Large intestine (tissue), 3 donors: ENCODE data around the gene ANKRD42. TPM values are rescaled to one million over a fixed set of nuclear protein-coding genes. Genes with fewer than 3 reads are reported as not detected.
"Not testable (repeated sequence)": the region's sequence is repeated elsewhere in the genome, so short reads cannot be mapped to it uniquely, and the experiment has no call there.

Source experiments
- DNase-seq, 2 donors: peaks; one replicate each; pipeline versions ENCODE4 v3.0.0 to v3.0.0-alpha.2; 2013
- H3K27ac ChIP-seq: one replicate; pipeline ENCODE4 v1.5.1; 2013; ENCODE audit warnings: low read length
- H3K27me3 ChIP-seq: 2 replicates; pipeline ENCODE4 v1.6.1; 2013; ENCODE audit warnings: low read length; ENCODE audit not compliant: control insufficient read depth, insufficient read depth
- H3K36me3 ChIP-seq: 2 replicates; pipeline ENCODE4 v1.6.1; 2013; ENCODE audit warnings: low read length; ENCODE audit not compliant: control insufficient read depth, insufficient read depth
- H3K4me1 ChIP-seq: one replicate; pipeline ENCODE4 v1.6.1; 2013; ENCODE audit warnings: low read length; ENCODE audit not compliant: control insufficient read depth, insufficient read depth
- H3K4me3 ChIP-seq: one replicate; pipeline ENCODE4 v1.5.1; 2013; ENCODE audit warnings: low read length
- H3K9me3 ChIP-seq: one replicate; pipeline ENCODE4 v1.6.1; 2013; ENCODE audit warnings: mild to moderate bottlenecking, low read depth, low read length, moderate library complexity; ENCODE audit not compliant: control insufficient read depth
- WGBS: methylation state at CpG from one replicate; pipeline ENCODE4 v1.1.5; 2013; ENCODE audit warnings: low lambda C conversion rate; ENCODE audit not compliant: insufficient coverage; 5-methylcytosine and 5-hydroxymethylcytosine counted together
- polyA plus RNA-seq: library from polyadenylated mRNA; unstranded; fragments of 120-200 nt; gene quantifications from one replicate; pipeline ENCODE4 v1.2.1, GENCODE V29; 2013

ANKRD42 gene
- polyA plus RNA-seq, 1 donor, result 9.4 TPM

GRCh38 chr11:83195143-83195466, 1.6 kb downstream of the ANKRD42 start:
- WGBS, result no CpG with 5 or more reads among the region's 4 CpGs
- H3K4me3 ChIP-seq, result peak overlapping the region; percentile 81
- peaks cover 20% of the 10 kb centered on the region for H3K36me3 ChIP-seq
- peaks cover 5% of the 10 kb centered on the region for H3K4me1 ChIP-seq
- H3K27me3 ChIP-seq, result no peaks in the 10 kb centered on the region
- DNase-seq, result peak in 1 of 2 donors; percentile 37
- peak overlapping the region; percentile 91 for H3K27ac ChIP-seq
- no peaks in the 10 kb centered on the region for H3K9me3 ChIP-seq

DNA sequence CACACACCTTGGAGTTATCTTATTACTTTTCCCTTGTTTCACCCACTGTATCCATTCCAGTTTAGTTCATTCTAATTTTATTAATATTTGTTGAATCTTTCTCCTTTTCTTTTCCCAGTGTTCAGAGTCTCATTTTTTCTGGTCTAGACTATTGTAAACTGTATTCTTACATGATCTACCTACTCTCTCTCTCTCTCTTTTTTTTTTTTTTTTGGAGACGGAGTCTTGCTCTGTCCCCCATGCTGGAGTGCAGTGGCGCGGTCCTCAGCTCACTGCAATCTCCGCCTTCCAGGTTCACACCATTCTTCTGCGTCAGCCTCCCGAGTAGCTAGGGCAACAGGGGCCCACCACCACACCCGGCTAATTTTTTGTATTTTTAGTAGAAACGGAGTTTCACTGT, 2.1 kb downstream of the ANKRD42 start:
- H3K9me3 ChIP-seq, result no peaks in the 10 kb centered on the region
- no peak overlapping the region for H3K4me3 ChIP-seq
- H3K27me3 ChIP-seq, result no peaks in the 10 kb centered on the region
- peaks cover 14% of the 10 kb centered on the region for H3K36me3 ChIP-seq
- no peak overlapping the region for H3K27ac ChIP-seq
- WGBS, result 100% methylated on average over 1 of the region's 8 CpGs
- H3K4me1 ChIP-seq, result peaks cover 5% of the 10 kb centered on the region
- DNase-seq, result no peak

- no peak for DNase-seq
- 92% methylated on average over 1 of the region's 1 CpG for WGBS
- Histone ChIP-seq H3K4me1 (peaks cover 2% of the 10 kb centered on the region), H3K27ac (no peak overlapping the region), H3K9me3 (no peaks in the 10 kb centered on the region), H3K36me3 (peaks cover 6% of the 10 kb centered on the region), H3K4me3 (no peak overlapping the region), H3K27me3 (no peaks in the 10 kb centered on the region)
These were observed 6.5 kb downstream of the ANKRD42 start for GRCh38 chr11:83200035-83200434.

- Histone ChIP-seq H3K27ac (no peak overlapping the region), H3K4me3 (no peak overlapping the region), H3K27me3 (no peaks in the 10 kb centered on the region), H3K9me3 (no peaks in the 10 kb centered on the region), H3K4me1 (no peaks in the 10 kb centered on the region), H3K36me3 (peaks cover 15% of the 10 kb centered on the region)
- DNase-seq, result no peak
- no CpG with 5 or more reads among the region's 3 CpGs for WGBS
These were observed 12.2 kb downstream of the ANKRD42 start for GRCh38 chr11:83205608-83206185.

GRCh38 chr11:83206221-83206620, 12.7 kb downstream of the ANKRD42 start:
- H3K9me3 ChIP-seq, result no peaks in the 10 kb centered on the region

DNA sequence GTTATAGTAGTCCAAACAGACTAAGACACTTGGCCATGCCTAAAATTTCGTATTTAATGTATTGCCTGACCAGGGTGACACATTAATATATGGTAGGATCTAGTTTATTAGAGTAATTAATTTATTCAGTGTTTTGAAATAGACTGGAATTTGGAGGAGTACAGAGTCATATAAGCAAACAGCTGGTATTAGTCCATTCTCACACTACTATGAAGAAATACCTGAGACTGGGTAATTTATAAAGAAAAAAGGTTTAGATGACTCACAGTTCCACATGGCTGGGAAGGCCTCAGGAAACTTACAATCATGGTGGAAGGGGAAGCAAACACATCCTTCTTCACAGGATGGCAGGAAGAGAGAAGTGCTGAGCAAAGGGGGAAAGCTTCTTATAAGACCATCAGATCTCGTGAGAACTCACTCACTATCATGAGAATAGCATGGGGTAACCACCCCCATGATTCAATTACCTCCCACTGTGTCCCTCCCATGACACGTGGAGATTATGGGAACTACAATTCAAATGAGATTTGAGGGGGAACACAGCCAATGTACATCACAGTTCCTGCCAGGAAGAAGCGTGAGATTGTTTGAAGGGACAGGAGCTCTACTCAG, 13.4 kb downstream of the ANKRD42 start:
- H3K9me3 ChIP-seq, H3K27me3 ChIP-seq, H3K27ac ChIP-seq, H3K4me3 ChIP-seq, DNase-seq, H3K4me1 ChIP-seq: not testable (repeated sequence)
- H3K36me3 ChIP-seq, result peaks cover 18% of the 10 kb centered on the region
- 100% methylated on average over 2 of the region's 4 CpGs for WGBS

More at GRCh38 chr11:83206221-83206620, 12.7 kb downstream of the ANKRD42 start:
- no peak for DNase-seq
- H3K27ac ChIP-seq, result no peak overlapping the region
- no peak overlapping the region for H3K4me3 ChIP-seq
- H3K4me1 ChIP-seq, result no peaks in the 10 kb centered on the region
- no peaks in the 10 kb centered on the region for H3K27me3 ChIP-seq
- WGBS, result 57% methylated on average over 1 of the region's 1 CpG
- H3K36me3 ChIP-seq, result peaks cover 17% of the 10 kb centered on the region

GRCh38 chr11:83219095-83219494, 25.6 kb downstream of the ANKRD42 start:
- WGBS, result no CpG with 5 or more reads among the region's 8 CpGs
- H3K4me3 ChIP-seq, result no peak overlapping the region
- H3K27ac ChIP-seq, result no peak overlapping the region
- DNase-seq, result no peak
- H3K9me3 ChIP-seq, result no peaks in the 10 kb centered on the region
- H3K27me3 ChIP-seq, result no peaks in the 10 kb centered on the region
- no peaks in the 10 kb centered on the region for H3K36me3 ChIP-seq
- no peaks in the 10 kb centered on the region for H3K4me1 ChIP-seq

- Histone ChIP-seq H3K4me3 (no peak overlapping the region), H3K4me1 (no peaks in the 10 kb centered on the region), H3K9me3 (no peaks in the 10 kb centered on the region), H3K27ac (no peak overlapping the region), H3K27me3 (no peaks in the 10 kb centered on the region), H3K36me3 (no peaks in the 10 kb centered on the region)
- 100% methylated on average over 1 of the region's 10 CpGs for WGBS
- DNase-seq, result no peak
These were observed 26.7 kb downstream of the ANKRD42 start for GRCh38 chr11:83220260-83220659.

- no peak for DNase-seq
- no peaks in the 10 kb centered on the region for H3K36me3 ChIP-seq
- H3K27me3 ChIP-seq, result no peaks in the 10 kb centered on the region
- H3K4me1 ChIP-seq, result no peaks in the 10 kb centered on the region
- no peak overlapping the region for H3K27ac ChIP-seq
- no peak overlapping the region for H3K4me3 ChIP-seq
- H3K9me3 ChIP-seq, result no peaks in the 10 kb centered on the region
These were observed 28.2 kb downstream of the ANKRD42 start for GRCh38 chr11:83221694-83222093.

GRCh38 chr11:83222499-83222898, 29.0 kb downstream of the ANKRD42 start:
- Histone ChIP-seq H3K4me3 (no peak overlapping the region), H3K27ac (no peak overlapping the region)
- no CpG with 5 or more reads among the region's 1 CpG for WGBS

GRCh38 chr11:83223457-83223856, 29.9 kb downstream of the ANKRD42 start:
- Histone ChIP-seq H3K4me3 (no peak overlapping the region), H3K27me3 (no peaks in the 10 kb centered on the region), H3K9me3 (no peaks in the 10 kb centered on the region), H3K27ac (no peak overlapping the region), H3K36me3 (no peaks in the 10 kb centered on the region), H3K4me1 (no peaks in the 10 kb centered on the region)
- no peak for DNase-seq
- no CpG with 5 or more reads among the region's 2 CpGs for WGBS

More at GRCh38 chr11:83222499-83222898, 29.0 kb downstream of the ANKRD42 start:
- Histone ChIP-seq H3K27me3 (no peaks in the 10 kb centered on the region), H3K36me3 (no peaks in the 10 kb centered on the region), H3K4me1 (no peaks in the 10 kb centered on the region), H3K9me3 (no peaks in the 10 kb centered on the region)
- DNase-seq, result no peak
